GM12878 (cell line): Measurements from ENCODE around the gene PHACTR1. TPM values are rescaled to one million over a fixed set of nuclear protein-coding genes. Genes with fewer than 3 reads are reported as not detected.

Experiments used
- ATAC-seq: fragments of 200-7000 bp; cut with Tn5 transposase; 3 replicates; pipeline ENCODE4 v1.9.1; 2020; ENCODE audit warnings: mild to moderate bottlenecking, moderate library complexity
- BruUV-seq: library from RNA; stranded (reverse); fragments of 400-500 nt; replicated peaks from 2 replicates; lab custom pipeline; 2021; lab: Mats Ljungman, UMichigan
- CTCF ChIA-PET: fragments of 300-600 bp; sonication (Branson Sonifier 250); formaldehyde crosslinking; extraction: SDS; loops from one replicate; lab custom pipeline; 2021; ENCODE audit warnings: inconsistent platforms; lab: Yijun Ruan, JAX
- POLR2A ChIA-PET: fragments of 350-600 bp; formaldehyde crosslinking; extraction: SDS; loops from one replicate; lab custom pipeline; 2021; ENCODE audit warnings: inconsistent platforms; lab: Charles Lee
- RAD21 ChIA-PET: fragments of 300-600 bp; sonication (Branson Sonifier 250); formaldehyde crosslinking; loops from one replicate; lab custom pipeline; 2023; ENCODE audit warnings: antibody characterized with exemption; ENCODE audit not compliant: unreplicated experiment; lab: Charles Lee
- SMC1A ChIA-PET: fragments of 300-600 bp; sonication (Branson Sonifier 250); formaldehyde crosslinking; loops from one replicate; lab custom pipeline; 2023; ENCODE audit not compliant: unreplicated experiment, uncharacterized antibody; lab: Charles Lee
- DNase-seq: peaks from one replicate; pipeline ENCODE4 v3.0.0-alpha.2; 2011; ENCODE audit warnings: low read depth, low spot score
- FAIRE-seq: peaks from 3 replicates; lab custom pipeline; 2011; peaks lifted over from hg19 to GRCh38; lab: Jason Lieb, UNC
- H2AFZ ChIP-seq: 2 replicates; pipeline ENCODE4 v1.6.0; 2011; ENCODE audit warnings: low read depth, low read length, control low read depth; ENCODE audit not compliant: control insufficient read depth
- H3K27ac ChIP-seq: 2 replicates; pipeline ENCODE4 v1.5.1; 2011; ENCODE audit warnings: control low read depth; ENCODE audit not compliant: control insufficient read depth, insufficient read depth
- H3K27me3 ChIP-seq, 2 experiments: replicated peaks in 1 of 2; 2 replicates each; pipeline versions ENCODE4 v1.6.0 to v1.6.1; 2011; ENCODE audit warnings: low read length in 1 of 2; ENCODE audit not compliant: control insufficient read depth in 2 of 2, insufficient read depth in 2 of 2
- H3K36me3 ChIP-seq, 2 experiments: 2 replicates each; pipeline ENCODE4 v1.5.1; 2011; ENCODE audit warnings: low read length in 1 of 2; ENCODE audit not compliant: control insufficient read depth in 2 of 2, insufficient read depth in 2 of 2
- H3K4me1 ChIP-seq: 2 replicates; pipeline ENCODE4 v1.6.1; 2011; ENCODE audit warnings: mild to moderate bottlenecking, low read length, moderate library complexity, mixed read lengths; ENCODE audit not compliant: control insufficient read depth, insufficient read depth
- H3K4me2 ChIP-seq: 2 replicates; pipeline ENCODE4 v1.6.0; 2011; ENCODE audit warnings: control low read depth; ENCODE audit not compliant: control insufficient read depth, insufficient read depth
- H3K4me3 ChIP-seq: fragments of 200-600 bp; sonication (generic); 2 replicates; pipeline ENCODE4 v1.5.1; 2016
- H3K79me2 ChIP-seq: 2 replicates; pipeline ENCODE4 v1.6.0; 2011; ENCODE audit warnings: low read length; ENCODE audit not compliant: control insufficient read depth, insufficient read depth
- H3K9ac ChIP-seq: 2 replicates; pipeline ENCODE4 v1.8.0; 2011; ENCODE audit warnings: low read length, control low read depth, mixed read lengths; ENCODE audit not compliant: control insufficient read depth, insufficient read depth
- H3K9me3 ChIP-seq: replicated peaks from 3 replicates; pipeline ENCODE4 v1.5.1; 2011; ENCODE audit warnings: mild to moderate bottlenecking, low read length; ENCODE audit not compliant: control insufficient read depth, insufficient read depth
- H4K20me1 ChIP-seq: 2 replicates; pipeline ENCODE4 v1.6.0; 2011; ENCODE audit not compliant: control insufficient read depth, insufficient read depth
- CBFB ChIP-seq: IDR thresholded peaks from 2 replicates; pipeline ENCODE4 v1.6.1; 2016; ENCODE audit warnings: antibody characterized with exemption, low read depth
- MEF2A ChIP-seq: IDR thresholded peaks from 2 replicates; pipeline ENCODE4 v1.6.1; 2011; ENCODE audit warnings: low read depth, mild to moderate bottlenecking, low read length, moderate library complexity; ENCODE audit not compliant: insufficient read depth
- NBN ChIP-seq: fragments of 450-650 bp; IDR thresholded peaks from 2 replicates; pipeline ENCODE4 v1.6.1; 2016
- NFIC ChIP-seq: IDR thresholded peaks from 2 replicates; pipeline ENCODE4 v1.6.1; 2012; ENCODE audit warnings: low read depth, mild to moderate bottlenecking, inconsistent platforms, low read length, moderate library complexity
- RCOR1 ChIP-seq: conservative IDR thresholded peaks from 2 replicates; pipeline ENCODE4 v1.6.1; 2012; ENCODE audit warnings: low read depth, low read length, improper control_type of control experiment
- RELB ChIP-seq: fragments of 450-650 bp; IDR thresholded peaks from 2 replicates; pipeline ENCODE4 v1.6.1; 2017; ENCODE audit warnings: low read depth, mild to moderate bottlenecking, moderate library complexity
- RUNX3 ChIP-seq: IDR thresholded peaks from 2 replicates; pipeline ENCODE4 v1.6.1; 2012; ENCODE audit warnings: low read length, inconsistent platforms
- SIX5 ChIP-seq: IDR thresholded peaks from 2 replicates; pipeline ENCODE4 v1.6.1; 2011; ENCODE audit warnings: mild to moderate bottlenecking, low read depth, low read length, moderate library complexity; ENCODE audit not compliant: severe bottlenecking
- SREBF2 ChIP-seq: IDR thresholded peaks from 2 replicates; pipeline ENCODE4 v1.6.1; 2012; ENCODE audit warnings: mild to moderate bottlenecking, low read length
- TCF12 ChIP-seq: IDR thresholded peaks from 2 replicates; pipeline ENCODE4 v1.6.1; 2011; ENCODE audit warnings: low read depth, mild to moderate bottlenecking, low read length
- ZNF24 ChIP-seq: fragments of 450-650 bp; IDR thresholded peaks from 2 replicates; pipeline ENCODE4 v1.6.1; 2017; ENCODE audit warnings: antibody characterized with exemption, mild to moderate bottlenecking
- WGBS: methylation state at CpG from one replicate; pipeline ENCODE4 v1.1.6; 2016; ENCODE audit warnings: low lambda C conversion rate; ENCODE audit not compliant: insufficient replicate concordance, insufficient coverage; ENCODE audit errors: missing lambda C conversion rate; 5-methylcytosine and 5-hydroxymethylcytosine counted together
- in situ Hi-C: fragments of 300-500 bp; cut with MboI; formaldehyde crosslinking; loops from 9 replicates; pipeline ENCODE4 v1.14.3; 2018; ENCODE audit warnings: mixed read lengths
- intact Hi-C: fragments of 100-400 bp; cut with micrococcal nuclease; formaldehyde crosslinking; loops from one replicate; pipeline ENCODE4 v1.14.2; 2022; ENCODE audit not compliant: unreplicated experiment
- polyA plus RNA-seq, 11 experiments: library from polyadenylated mRNA; depleted of rRNA in 4 of 11; unstranded in 6 of 11; stranded (reverse) in 5 of 11; fragments of >200 nt; fragmentation: Nextera tagmentation in 4 of 11; fragmentation: Illumina TruSeq in 1 of 11; extraction: Ambion mirVana in 4 of 11; extraction: Trizol in 1 of 11; gene quantifications; 1 replicate in 1 of 11; 2 replicates in 10 of 11; pipeline versions ENCODE4 v1.2.1 to v1.2.3, GENCODE V29; 2011 to 2016; ENCODE audit warnings: inconsistent platforms in 2 of 11, missing spikeins in 2 of 11, low read depth in 1 of 11
- total RNA-seq, 4 experiments: library from RNA; depleted of rRNA in 3 of 4; stranded (reverse); fragments of >200 nt in 3 of 4; fragmentation: Illumina TruSeq in 1 of 4; extraction: Trizol in 1 of 4; gene quantifications; 2 replicates each; pipeline versions ENCODE4 v1.2.1 to v1.2.3, GENCODE V29; 2013 to 2021

PHACTR1 gene
- total and polyA plus RNA-seq, 10 of the 15 experiments (the other 5 are each of a cell fraction or from before 2014, with no cell fraction given) = 34.2 to 94.6 (median 62.3) TPM

GRCh38 chr6:12801141-12801540 is 84.6 kb downstream of the PHACTR1 start:
- SMC1A ChIA-PET = no interaction called here
- H3K4me1 ChIP-seq = no peaks in the 10 kb centered on the region
- in situ Hi-C loops (no loop called here), intact Hi-C loops (no loop called here)
- no peak overlapping the region for H3K4me3 ChIP-seq
- H3K36me3 ChIP-seq = no peaks in the 10 kb centered on the region
- BruUV-seq = no TSS peak
- H4K20me1 ChIP-seq = no peaks in the 10 kb centered on the region; the same call in 1 of the 2 replicates
- ATAC-seq (no peak), DNase-seq (no peak), FAIRE-seq (no peak)
- H3K27me3 ChIP-seq = peaks cover 0 to 4% of the 10 kb centered on the region in 2 experiments; a peak in 2 of 4 replicates
- POLR2A ChIA-PET = no interaction called here
- CTCF ChIA-PET = interaction anchor here (0.8 kb wide), 1 partner anchor 9 kb away, joined by 3 read pairs; no protein-coding TSS in a partner anchor
- H3K9me3 ChIP-seq = no peaks in the 10 kb centered on the region
- H3K4me2 ChIP-seq = no peak overlapping the region
- no peaks in the 10 kb centered on the region for H3K79me2 ChIP-seq
- WGBS = 12% methylated on average over 3 of the region's 3 CpGs
- no peak overlapping the region for H2AFZ ChIP-seq
- no peak overlapping the region for H3K27ac ChIP-seq
- H3K9ac ChIP-seq = no peak overlapping the region
- TF ChIP-seq TCF12 = no peak
- TF ChIP-seq RELB = no peak
- no peak for TF ChIP-seq SIX5
- no peak for TF ChIP-seq MEF2A
- TF ChIP-seq RCOR1 = no peak
- no peak for TF ChIP-seq ZNF24
- TF ChIP-seq CBFB = no peak
- no peak for TF ChIP-seq SREBF2
- no peak for TF ChIP-seq RUNX3
- no peak for TF ChIP-seq NFIC
- TF ChIP-seq NBN = no peak
- RAD21 ChIA-PET = no interaction called here
